NB4 (cell line): ENCODE measurements around the gene SPATS1.

Experiments used
- MYC ChIP-seq: IDR thresholded peaks from 2 replicates; pipeline ENCODE4 v1.6.1; 2011; ENCODE audit warnings: low read depth, low read length
- POLR2A ChIP-seq: IDR thresholded peaks from 2 replicates; pipeline ENCODE4 v1.6.1; 2011; ENCODE audit warnings: mild to moderate bottlenecking; ENCODE audit not compliant: insufficient read length; ENCODE audit errors: extremely low read depth
- TF ChIP-seq, protein P1 (sequence below): IDR thresholded peaks from one replicate; pipeline ENCODE4 v1.5.1; 2012; ENCODE audit warnings: low read depth, low read length
- TF ChIP-seq, protein P2 (sequence below): IDR thresholded peaks from 2 replicates; pipeline ENCODE4 v1.6.1; 2011; ENCODE audit warnings: low read depth, low read length

DNA sequence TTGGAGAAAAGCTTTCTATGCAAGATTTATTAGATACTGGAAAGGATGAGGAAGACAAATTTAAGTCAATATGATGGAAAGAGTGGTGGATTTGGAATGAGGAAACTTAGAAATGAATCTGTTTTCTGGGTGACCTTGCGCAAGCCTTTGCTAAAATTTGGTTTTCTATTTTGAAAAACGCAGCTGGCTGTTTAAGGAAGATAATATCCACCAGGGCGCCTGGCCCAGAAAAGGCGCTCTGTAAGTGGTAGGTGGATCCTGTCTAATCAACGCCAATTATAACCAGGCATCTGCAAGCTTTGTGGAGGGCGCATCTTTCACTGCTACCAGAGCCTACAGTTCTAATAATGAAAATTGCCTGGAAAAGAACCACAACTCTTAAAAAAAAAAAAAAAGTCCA lies 398 bp upstream of the SPATS1 start:
- TF ChIP-seq POLR2A: no peak
- TF ChIP-seq, protein P1, sequence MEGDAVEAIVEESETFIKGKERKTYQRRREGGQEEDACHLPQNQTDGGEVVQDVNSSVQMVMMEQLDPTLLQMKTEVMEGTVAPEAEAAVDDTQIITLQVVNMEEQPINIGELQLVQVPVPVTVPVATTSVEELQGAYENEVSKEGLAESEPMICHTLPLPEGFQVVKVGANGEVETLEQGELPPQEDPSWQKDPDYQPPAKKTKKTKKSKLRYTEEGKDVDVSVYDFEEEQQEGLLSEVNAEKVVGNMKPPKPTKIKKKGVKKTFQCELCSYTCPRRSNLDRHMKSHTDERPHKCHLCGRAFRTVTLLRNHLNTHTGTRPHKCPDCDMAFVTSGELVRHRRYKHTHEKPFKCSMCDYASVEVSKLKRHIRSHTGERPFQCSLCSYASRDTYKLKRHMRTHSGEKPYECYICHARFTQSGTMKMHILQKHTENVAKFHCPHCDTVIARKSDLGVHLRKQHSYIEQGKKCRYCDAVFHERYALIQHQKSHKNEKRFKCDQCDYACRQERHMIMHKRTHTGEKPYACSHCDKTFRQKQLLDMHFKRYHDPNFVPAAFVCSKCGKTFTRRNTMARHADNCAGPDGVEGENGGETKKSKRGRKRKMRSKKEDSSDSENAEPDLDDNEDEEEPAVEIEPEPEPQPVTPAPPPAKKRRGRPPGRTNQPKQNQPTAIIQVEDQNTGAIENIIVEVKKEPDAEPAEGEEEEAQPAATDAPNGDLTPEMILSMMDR: no peak
- TF ChIP-seq, protein P2, sequence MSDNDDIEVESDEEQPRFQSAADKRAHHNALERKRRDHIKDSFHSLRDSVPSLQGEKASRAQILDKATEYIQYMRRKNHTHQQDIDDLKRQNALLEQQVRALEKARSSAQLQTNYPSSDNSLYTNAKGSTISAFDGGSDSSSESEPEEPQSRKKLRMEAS: no peak
- TF ChIP-seq MYC: no peak
